DMS153 treated with DMSO at 0.1 percent for 48 hours (cell line): ENCODE results near the gene LHFPL2.

Experiments
- DNase-seq: peaks from one replicate; lab custom pipeline; 2025; ENCODE audit not compliant: unreplicated experiment; lab: John Stamatoyannopoulos, UW

Gene LHFPL2

GRCh38 chr5:78505860-78506259 is 142.7 kb downstream of the LHFPL2 start:
- no peak for DNase-seq

- peak; percentile 14 for DNase-seq
These were observed 143.6 kb downstream of the LHFPL2 start for GRCh38 chr5:78504704-78505677.

GRCh38 chr5:78503958-78504653 is 144.5 kb downstream of the LHFPL2 start:
- DNase-seq, result no peak

- DNase-seq, result no peak
These were observed 146.9 kb downstream of the LHFPL2 start for GRCh38 chr5:78501411-78502352.

- DNase-seq, result no peak
These were observed 147.7 kb downstream of the LHFPL2 start for GRCh38 chr5:78500871-78501270.

- DNase-seq, result no peak
These were observed 148.5 kb downstream of the LHFPL2 start for GRCh38 chr5:78500028-78500427.

GRCh38 chr5:78499485-78499884 is 149.1 kb downstream of the LHFPL2 start:
- DNase-seq, result no peak

GRCh38 chr5:78497573-78498533 is 150.7 kb downstream of the LHFPL2 start:
- DNase-seq, result no peak

- DNase-seq, result no peak
These were observed 152.2 kb downstream of the LHFPL2 start for GRCh38 chr5:78496373-78496772.

GRCh38 chr5:78495800-78496199 is 152.8 kb downstream of the LHFPL2 start:
- no peak for DNase-seq

- no peak for DNase-seq
These were observed 155.9 kb downstream of the LHFPL2 start for GRCh38 chr5:78492650-78493049.

GRCh38 chr5:78492224-78492623 is 156.3 kb downstream of the LHFPL2 start:
- DNase-seq, result no peak

- no peak for DNase-seq
These were observed 157.7 kb downstream of the LHFPL2 start for GRCh38 chr5:78490709-78491485.

- DNase-seq, result no peak
These were observed 160.7 kb downstream of the LHFPL2 start for GRCh38 chr5:78487846-78488245.

GRCh38 chr5:78486218-78486617 is 162.4 kb downstream of the LHFPL2 start:
- DNase-seq, result no peak

GRCh38 chr5:78483809-78484521 is 164.6 kb downstream of the LHFPL2 start:
- DNase-seq, result no peak

GRCh38 chr5:78482948-78483347 is 165.6 kb downstream of the LHFPL2 start:
- no peak for DNase-seq

GRCh38 chr5:78476795-78477194 is 171.8 kb downstream of the LHFPL2 start:
- no peak for DNase-seq
